ENCODE data around the gene PRR20G.

Gene PRR20G

DNA sequence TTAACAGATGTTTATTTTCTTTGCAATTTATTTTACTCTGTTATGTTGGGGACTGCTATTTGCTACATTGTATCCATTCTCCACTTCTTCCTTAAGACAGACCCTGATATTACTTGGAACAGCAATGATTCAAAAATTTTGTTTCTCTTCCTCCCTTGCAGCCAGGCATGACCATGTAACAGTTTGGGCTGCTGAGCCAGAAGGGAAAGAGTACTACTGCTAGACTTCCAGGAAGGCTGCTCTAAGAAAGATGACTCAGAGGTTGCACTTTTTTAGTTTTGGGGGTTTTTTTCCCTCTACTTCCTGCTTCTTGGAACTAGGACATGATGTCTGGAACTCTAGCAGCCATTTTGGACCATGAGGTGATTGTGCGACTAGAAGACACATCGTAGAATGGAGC is 10.3 kb downstream of the PRR20G start:
- H2AFZ ChIP-seq (ENCODE audit: low read length), result no peak overlapping the region
- H3K9ac ChIP-seq (ENCODE audit: low read length), result no peak overlapping the region

DNA sequence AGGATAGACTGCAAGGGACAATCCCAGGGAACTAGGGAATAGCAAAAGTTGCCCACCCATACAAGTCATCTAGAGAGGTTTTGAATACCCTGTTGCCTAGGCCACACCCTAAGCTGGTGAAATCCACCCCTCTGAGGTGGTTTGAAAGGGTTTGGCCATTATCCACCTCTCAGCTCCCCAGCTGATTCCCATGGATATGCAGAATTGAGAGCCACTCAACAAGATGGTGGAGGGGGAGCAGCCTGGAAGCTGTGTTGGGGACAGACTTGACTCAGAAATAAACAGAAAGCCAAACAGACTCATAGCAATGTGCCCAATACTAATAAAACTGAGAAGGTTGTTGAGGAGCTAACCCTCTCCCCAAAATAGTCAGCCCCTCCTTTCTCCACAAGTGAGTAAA is 10.9 kb downstream of the PRR20G start:
- no peak overlapping the region for H3K9ac ChIP-seq (ENCODE audit: low read length)
- no peak for TF ChIP-seq EZH2 (IDR thresholded peaks at IDR 0.05; ENCODE audit: borderline replicate concordance, low read length)
- TF ChIP-seq, protein P1, sequence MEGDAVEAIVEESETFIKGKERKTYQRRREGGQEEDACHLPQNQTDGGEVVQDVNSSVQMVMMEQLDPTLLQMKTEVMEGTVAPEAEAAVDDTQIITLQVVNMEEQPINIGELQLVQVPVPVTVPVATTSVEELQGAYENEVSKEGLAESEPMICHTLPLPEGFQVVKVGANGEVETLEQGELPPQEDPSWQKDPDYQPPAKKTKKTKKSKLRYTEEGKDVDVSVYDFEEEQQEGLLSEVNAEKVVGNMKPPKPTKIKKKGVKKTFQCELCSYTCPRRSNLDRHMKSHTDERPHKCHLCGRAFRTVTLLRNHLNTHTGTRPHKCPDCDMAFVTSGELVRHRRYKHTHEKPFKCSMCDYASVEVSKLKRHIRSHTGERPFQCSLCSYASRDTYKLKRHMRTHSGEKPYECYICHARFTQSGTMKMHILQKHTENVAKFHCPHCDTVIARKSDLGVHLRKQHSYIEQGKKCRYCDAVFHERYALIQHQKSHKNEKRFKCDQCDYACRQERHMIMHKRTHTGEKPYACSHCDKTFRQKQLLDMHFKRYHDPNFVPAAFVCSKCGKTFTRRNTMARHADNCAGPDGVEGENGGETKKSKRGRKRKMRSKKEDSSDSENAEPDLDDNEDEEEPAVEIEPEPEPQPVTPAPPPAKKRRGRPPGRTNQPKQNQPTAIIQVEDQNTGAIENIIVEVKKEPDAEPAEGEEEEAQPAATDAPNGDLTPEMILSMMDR (IDR thresholded peaks at IDR 0.05; ENCODE audit: low read length), result no peak

More for the DNA sequence above, 10.3 kb downstream of the PRR20G start:
- Histone ChIP-seq H4K20me1 (ENCODE audit: insufficient read depth, low read length) (no peaks in the 10 kb centered on the region), H3K9me3 (ENCODE audit: low read length) (no peaks in the 10 kb centered on the region), H3K36me3 (ENCODE audit: insufficient read depth, low read length) (no peaks in the 10 kb centered on the region), H3K27me3 (ENCODE audit: insufficient read depth, low read length) (no peaks in the 10 kb centered on the region), H3K79me2 (ENCODE audit: insufficient read depth, low read length) (no peaks in the 10 kb centered on the region), H3K4me3 (ENCODE audit: low read depth, low read length, poor library complexity, severe bottlenecking) (no peak overlapping the region), H3K27ac (ENCODE audit: low read depth, low read length, poor library complexity, severe bottlenecking) (no peak overlapping the region), H3K4me1 (ENCODE audit: insufficient read depth, low read length, severe bottlenecking) (no peaks in the 10 kb centered on the region), H3K4me2 (ENCODE audit: low read length) (no peak overlapping the region), H3K9me2 (ENCODE audit: low read depth, low read length) (no peaks in the 10 kb centered on the region), H3F3A (ENCODE audit: insufficient read depth, low read length) (no peaks in the 10 kb centered on the region)
- TF ChIP-seq EZH2 (IDR thresholded peaks at IDR 0.05; ENCODE audit: borderline replicate concordance, low read length), result no peak
- TF ChIP-seq, protein P1 (IDR thresholded peaks at IDR 0.05; ENCODE audit: low read length), result no peak

DNA sequence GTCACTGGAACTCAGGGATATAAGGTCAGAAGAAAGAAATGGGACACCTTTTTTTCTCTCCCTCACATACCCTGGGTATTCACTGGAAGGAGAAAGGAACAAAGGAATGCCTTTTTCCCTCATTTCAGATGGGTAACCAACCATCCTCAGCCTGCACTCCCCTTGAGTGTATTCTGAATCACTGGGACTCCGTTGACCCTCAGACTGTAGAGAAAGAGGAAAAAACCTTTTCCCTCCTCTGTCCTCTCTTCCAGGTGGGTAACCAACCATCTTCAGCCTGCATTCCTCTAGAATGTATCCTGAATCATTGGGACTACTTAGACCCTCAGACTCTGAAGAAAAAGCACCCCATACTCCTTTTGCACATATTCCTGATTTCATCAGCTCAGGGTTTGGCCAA is 11.4 kb downstream of the PRR20G start:
- Histone ChIP-seq H3F3A (ENCODE audit: insufficient read depth, low read length) (no peaks in the 10 kb centered on the region), H3K9ac (ENCODE audit: low read length) (no peak overlapping the region), H3K36me3 (ENCODE audit: insufficient read depth, low read length) (no peaks in the 10 kb centered on the region), H3K9me2 (ENCODE audit: low read depth, low read length) (no peaks in the 10 kb centered on the region), H3K27me3 (ENCODE audit: insufficient read depth, low read length) (no peaks in the 10 kb centered on the region), H3K79me2 (ENCODE audit: insufficient read depth, low read length) (no peaks in the 10 kb centered on the region), H3K9me3 (ENCODE audit: low read length) (no peaks in the 10 kb centered on the region), H3K4me3 (ENCODE audit: low read depth, low read length, poor library complexity, severe bottlenecking) (no peak overlapping the region), H3K4me2 (ENCODE audit: low read length) (no peak overlapping the region), H3K27ac (ENCODE audit: low read depth, low read length, poor library complexity, severe bottlenecking) (no peak overlapping the region), H2AFZ (ENCODE audit: low read length) (no peak overlapping the region), H3K4me1 (ENCODE audit: insufficient read depth, low read length, severe bottlenecking) (no peaks in the 10 kb centered on the region), H4K20me1 (ENCODE audit: insufficient read depth, low read length) (no peaks in the 10 kb centered on the region)
- TF ChIP-seq, protein P1 (IDR thresholded peaks at IDR 0.05; ENCODE audit: low read length), result no peak
- no peak for TF ChIP-seq EZH2 (IDR thresholded peaks at IDR 0.05; ENCODE audit: borderline replicate concordance, low read length)

More for the DNA sequence above, 10.9 kb downstream of the PRR20G start:
- H3F3A ChIP-seq (ENCODE audit: insufficient read depth, low read length), result no peaks in the 10 kb centered on the region
- no peak overlapping the region for H3K4me3 ChIP-seq (ENCODE audit: low read depth, low read length, poor library complexity, severe bottlenecking)
- no peaks in the 10 kb centered on the region for H3K79me2 ChIP-seq (ENCODE audit: insufficient read depth, low read length)
- no peak overlapping the region for H3K4me2 ChIP-seq (ENCODE audit: low read length)
- no peaks in the 10 kb centered on the region for H3K4me1 ChIP-seq (ENCODE audit: insufficient read depth, low read length, severe bottlenecking)
- no peaks in the 10 kb centered on the region for H3K27me3 ChIP-seq (ENCODE audit: insufficient read depth, low read length)
- H3K9me3 ChIP-seq (ENCODE audit: low read length), result no peaks in the 10 kb centered on the region
- no peaks in the 10 kb centered on the region for H3K36me3 ChIP-seq (ENCODE audit: insufficient read depth, low read length)
- no peak overlapping the region for H2AFZ ChIP-seq (ENCODE audit: low read length)
- no peaks in the 10 kb centered on the region for H4K20me1 ChIP-seq (ENCODE audit: insufficient read depth, low read length)
- no peaks in the 10 kb centered on the region for H3K9me2 ChIP-seq (ENCODE audit: low read depth, low read length)
- no peak overlapping the region for H3K27ac ChIP-seq (ENCODE audit: low read depth, low read length, poor library complexity, severe bottlenecking)

All from OCI-LY1 (cell line).